Peyer's patch (tissue), 4 donors: ENCODE data around the gene DIP2A. TPM values are rescaled to one million over a fixed set of nuclear protein-coding genes. Genes with fewer than 3 reads are reported as not detected.

Experiments
- DNase-seq, 3 donors: peaks; one replicate each; pipeline ENCODE4 v3.0.0-alpha.2; 2017 to 2019
- H3K27ac ChIP-seq, 4 donors: fragments of 200-600 bp; sonication (generic); one replicate each; pipeline ENCODE4 v1.5.1; 2016 to 2019
- H3K27me3 ChIP-seq, 2 donors: fragments of 200-600 bp; sonication (generic); one replicate each; pipeline ENCODE4 v1.5.1; 2019
- H3K36me3 ChIP-seq, 3 donors: fragments of 200-600 bp; sonication (generic); one replicate each; pipeline ENCODE4 v1.5.1; 2016 to 2019
- H3K4me1 ChIP-seq, 4 donors: fragments of 200-600 bp; sonication (generic); one replicate each; pipeline ENCODE4 v1.5.1; 2016 to 2019
- H3K4me3 ChIP-seq, 4 donors: fragments of 200-600 bp; sonication (generic); 1 replicate in 3 of 4; 2 replicates in 1 of 4; pipeline ENCODE4 v1.5.1; 2016 to 2019; ENCODE audit warnings: mild to moderate bottlenecking in 1 of 4
- H3K9me3 ChIP-seq, 4 donors: fragments of 200-600 bp; sonication (generic); one replicate each; pipeline ENCODE4 v1.5.1; 2016 to 2019; ENCODE audit warnings: mild to moderate bottlenecking in 1 of 4
- CTCF ChIP-seq, 6 experiments: fragments of 450-650 bp in 4 of 6; fragments of 200-600 bp in 2 of 6; sonication (generic) in 1 of 6; IDR thresholded peaks; one replicate each; pipeline ENCODE4 v1.5.1; 2017 to 2019; ENCODE audit warnings: antibody characterized with exemption in 6 of 6, mild to moderate bottlenecking in 3 of 6, moderate library complexity in 1 of 6
- POLR2A ChIP-seq, 2 donors: fragments of 450-650 bp; IDR thresholded peaks; one replicate each; pipeline ENCODE4 v1.5.1; 2017; ENCODE audit warnings: antibody characterized with exemption in 2 of 2, mild to moderate bottlenecking in 2 of 2, moderate library complexity in 2 of 2
- total RNA-seq, 4 donors: library from RNA; depleted of rRNA; stranded (reverse); fragments of >200 nt; gene quantifications; one replicate each; pipeline ENCODE4 v1.1.0, GENCODE V29; 2016

DIP2A gene
- total RNA-seq, 4 donors from 2014 or later: 69.9 to 108 (median 85.3) TPM

- no peak for TF ChIP-seq CTCF (IDR thresholded peaks at IDR 0.05)
- no peak for TF ChIP-seq POLR2A (IDR thresholded peaks at IDR 0.05)
- H3K4me1 ChIP-seq: no peaks in the 10 kb centered on the region
- no peak overlapping the region for H3K27ac ChIP-seq
- no peak overlapping the region for H3K4me3 ChIP-seq
- H3K36me3 ChIP-seq: peaks cover 0 to 63% (median 0%) of the 10 kb centered on the region in 3 donors
- H3K27me3 ChIP-seq: no peaks in the 10 kb centered on the region
- no peak for DNase-seq
- H3K9me3 ChIP-seq: no peaks in the 10 kb centered on the region
Observed at GRCh38 chr21:46546799-46547198, 88.1 kb downstream of the DIP2A start.

GRCh38 chr21:46549650-46550049 lies 91.0 kb downstream of the DIP2A start:
- peaks cover 0 to 70% (median 0%) of the 10 kb centered on the region in 3 donors for H3K36me3 ChIP-seq
- H3K27me3 ChIP-seq: no peaks in the 10 kb centered on the region
- no peak overlapping the region for H3K4me3 ChIP-seq
- TF ChIP-seq CTCF (IDR thresholded peaks at IDR 0.05) (no peak), POLR2A (IDR thresholded peaks at IDR 0.05) (no peak)
- no peak for DNase-seq
- no peaks in the 10 kb centered on the region for H3K4me1 ChIP-seq
- no peaks in the 10 kb centered on the region for H3K9me3 ChIP-seq
- H3K27ac ChIP-seq: no peak overlapping the region

- no peaks in the 10 kb centered on the region for H3K27me3 ChIP-seq
- no peak for TF ChIP-seq POLR2A (IDR thresholded peaks at IDR 0.05)
- TF ChIP-seq CTCF (IDR thresholded peaks at IDR 0.05): no peak
- peaks cover 0 to 70% (median 0%) of the 10 kb centered on the region in 3 donors for H3K36me3 ChIP-seq
- H3K9me3 ChIP-seq: no peaks in the 10 kb centered on the region
- H3K4me1 ChIP-seq: no peaks in the 10 kb centered on the region
- no peak overlapping the region for H3K4me3 ChIP-seq
- peak overlapping the region in 3 of 4 donors; percentile 9 to 34 (median 33) for H3K27ac ChIP-seq
- peak in 1 of 3 donors; percentile 62 for DNase-seq
Observed at GRCh38 chr21:46550116-46550941, 91.6 kb downstream of the DIP2A start.

- Histone ChIP-seq H3K36me3 (peaks cover 0 to 70% (median 0%) of the 10 kb centered on the region in 3 donors), H3K4me1 (no peaks in the 10 kb centered on the region), H3K9me3 (no peaks in the 10 kb centered on the region), H3K4me3 (peak overlapping the region in 1 of 4 donors; percentile 14), H3K27me3 (no peaks in the 10 kb centered on the region), H3K27ac (peak overlapping the region; percentile 13 to 65 (median 55))
- TF ChIP-seq CTCF (IDR thresholded peaks at IDR 0.05): no peak
- TF ChIP-seq POLR2A (IDR thresholded peaks at IDR 0.05): no peak
- peak in 2 of 3 donors; percentile 44 to 60 for DNase-seq
Observed at GRCh38 chr21:46551636-46552241, 93.0 kb downstream of the DIP2A start.

GRCh38 chr21:46552274-46552673 lies 93.6 kb downstream of the DIP2A start:
- Histone ChIP-seq H3K4me1 (no peaks in the 10 kb centered on the region), H3K9me3 (no peaks in the 10 kb centered on the region), H3K27ac (peak overlapping the region in 3 of 4 donors; percentile 20 to 65 (median 51)), H3K27me3 (no peaks in the 10 kb centered on the region), H3K36me3 (peaks cover 0 to 70% (median 0%) of the 10 kb centered on the region in 3 donors), H3K4me3 (no peak overlapping the region)
- DNase-seq: no peak
- TF ChIP-seq POLR2A (IDR thresholded peaks at IDR 0.05): no peak

GRCh38 chr21:46552865-46553379 lies 94.2 kb downstream of the DIP2A start:
- Histone ChIP-seq H3K4me3 (no peak overlapping the region), H3K27ac (peak overlapping the region in 3 of 4 donors; percentile 20 to 65 (median 50)), H3K9me3 (no peaks in the 10 kb centered on the region), H3K36me3 (peaks cover 0 to 75% (median 0%) of the 10 kb centered on the region in 3 donors), H3K27me3 (no peaks in the 10 kb centered on the region), H3K4me1 (no peaks in the 10 kb centered on the region)
- no peak for DNase-seq
- no peak for TF ChIP-seq CTCF (IDR thresholded peaks at IDR 0.05)
